Subcutaneous adipose tissue (tissue), 4 donors: ENCODE measurements around the gene SYT14. TPM values are rescaled to one million over a fixed set of nuclear protein-coding genes. Genes with fewer than 3 reads are reported as not detected.

Source experiments
- total RNA-seq, 4 donors: library from RNA; depleted of rRNA; stranded (reverse); fragments of >200 nt; gene quantifications; one replicate each; pipeline ENCODE4 v1.1.0, GENCODE V29; 2016
- TF ChIP-seq, protein P1 (sequence below): fragments of 450-650 bp; IDR thresholded peaks from one replicate; pipeline ENCODE4 v1.5.1; 2016; ENCODE audit warnings: low read depth, mild to moderate bottlenecking, control low read depth, antibody characterized with exemption, moderate library complexity

Gene SYT14
- total RNA-seq, 4 donors from 2014 or later = not detected

DNA sequence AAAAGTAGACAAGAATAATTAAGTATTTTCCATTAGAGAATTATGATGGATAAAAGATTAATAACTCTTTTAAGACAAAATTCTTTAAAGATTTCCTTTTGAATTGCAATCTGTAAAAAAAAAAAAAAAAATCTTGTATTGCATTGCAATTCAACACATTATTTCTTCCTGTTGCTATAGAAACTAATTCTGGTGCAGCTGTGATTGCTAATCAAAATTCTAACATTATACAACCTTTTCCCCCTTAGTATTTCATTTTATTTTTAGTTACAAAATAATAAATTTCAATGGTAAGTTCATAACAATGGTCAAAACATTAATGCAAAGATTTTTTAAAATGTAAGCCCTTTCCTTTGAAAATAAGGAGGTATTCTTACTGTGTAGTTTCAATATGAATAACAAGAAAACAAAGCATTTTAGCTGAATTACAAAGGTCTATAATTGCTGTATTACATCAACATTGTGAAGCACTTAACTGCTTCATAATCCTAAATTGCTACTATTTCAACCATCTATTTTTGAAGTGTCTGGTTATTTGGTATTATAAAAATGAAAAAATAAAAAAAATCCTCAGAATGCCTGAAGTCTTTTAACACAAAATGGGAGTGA is 135.0 kb downstream of the SYT14 start:
- TF ChIP-seq, protein P1, sequence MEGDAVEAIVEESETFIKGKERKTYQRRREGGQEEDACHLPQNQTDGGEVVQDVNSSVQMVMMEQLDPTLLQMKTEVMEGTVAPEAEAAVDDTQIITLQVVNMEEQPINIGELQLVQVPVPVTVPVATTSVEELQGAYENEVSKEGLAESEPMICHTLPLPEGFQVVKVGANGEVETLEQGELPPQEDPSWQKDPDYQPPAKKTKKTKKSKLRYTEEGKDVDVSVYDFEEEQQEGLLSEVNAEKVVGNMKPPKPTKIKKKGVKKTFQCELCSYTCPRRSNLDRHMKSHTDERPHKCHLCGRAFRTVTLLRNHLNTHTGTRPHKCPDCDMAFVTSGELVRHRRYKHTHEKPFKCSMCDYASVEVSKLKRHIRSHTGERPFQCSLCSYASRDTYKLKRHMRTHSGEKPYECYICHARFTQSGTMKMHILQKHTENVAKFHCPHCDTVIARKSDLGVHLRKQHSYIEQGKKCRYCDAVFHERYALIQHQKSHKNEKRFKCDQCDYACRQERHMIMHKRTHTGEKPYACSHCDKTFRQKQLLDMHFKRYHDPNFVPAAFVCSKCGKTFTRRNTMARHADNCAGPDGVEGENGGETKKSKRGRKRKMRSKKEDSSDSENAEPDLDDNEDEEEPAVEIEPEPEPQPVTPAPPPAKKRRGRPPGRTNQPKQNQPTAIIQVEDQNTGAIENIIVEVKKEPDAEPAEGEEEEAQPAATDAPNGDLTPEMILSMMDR = no peak

DNA sequence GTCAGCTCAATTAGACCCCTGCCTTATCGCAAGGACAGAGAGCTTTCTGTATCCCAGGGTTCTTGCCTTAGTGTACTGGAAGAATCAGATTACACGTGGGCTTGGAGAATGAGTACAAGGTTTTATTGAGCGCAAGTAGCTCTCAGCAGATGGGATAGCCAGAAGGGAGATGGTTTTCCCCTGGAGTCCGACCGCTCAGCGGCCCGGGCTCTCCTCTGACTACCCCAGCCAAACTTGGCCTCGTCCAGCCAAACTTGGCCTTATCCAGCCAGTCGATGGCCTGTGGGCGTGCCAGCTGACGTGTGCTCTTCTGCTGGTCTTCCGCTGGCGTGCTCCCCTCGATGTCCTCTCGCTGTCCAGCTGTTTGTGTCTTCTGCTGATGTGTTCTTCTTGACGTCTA is 136.9 kb downstream of the SYT14 start:
- TF ChIP-seq, protein P1 = no peak

DNA sequence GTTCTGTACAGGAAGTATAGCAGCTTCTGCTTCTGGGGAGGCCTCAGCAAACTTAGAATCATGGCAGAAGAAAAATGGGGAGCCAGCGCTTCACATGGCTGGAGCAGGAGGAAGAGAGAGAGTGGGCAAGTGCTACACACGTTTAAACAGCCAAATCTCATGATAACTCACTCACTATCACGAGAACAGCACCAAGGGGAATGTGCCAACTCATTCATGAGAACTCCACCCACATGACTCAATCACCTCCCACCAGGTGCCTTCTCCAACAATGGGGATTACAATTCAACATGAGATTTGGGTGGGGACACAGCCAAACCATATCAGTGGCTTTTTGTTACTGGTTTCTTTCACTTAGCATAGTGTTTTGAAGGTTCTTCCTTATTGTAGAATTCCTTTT is 138.6 kb downstream of the SYT14 start:
- TF ChIP-seq, protein P1 = no peak

DNA sequence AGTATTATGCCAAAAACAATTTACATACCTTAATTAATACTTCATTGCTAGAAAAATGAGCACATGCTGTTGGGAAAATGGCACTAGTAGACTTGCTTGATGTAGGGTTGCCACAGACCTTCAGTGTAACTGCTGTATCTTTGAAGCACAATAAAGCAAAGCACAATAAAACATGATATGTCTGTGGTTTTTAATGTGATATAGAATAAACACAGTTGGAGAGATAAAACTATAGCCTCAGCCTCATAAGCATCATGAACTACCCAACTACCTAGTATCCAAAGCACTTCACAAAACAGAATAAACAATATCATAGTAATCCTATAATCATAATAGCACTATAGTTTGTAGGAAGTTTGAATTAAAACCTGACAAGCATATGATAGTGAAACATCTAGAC is 143.5 kb downstream of the SYT14 start:
- TF ChIP-seq, protein P1 = no peak

DNA sequence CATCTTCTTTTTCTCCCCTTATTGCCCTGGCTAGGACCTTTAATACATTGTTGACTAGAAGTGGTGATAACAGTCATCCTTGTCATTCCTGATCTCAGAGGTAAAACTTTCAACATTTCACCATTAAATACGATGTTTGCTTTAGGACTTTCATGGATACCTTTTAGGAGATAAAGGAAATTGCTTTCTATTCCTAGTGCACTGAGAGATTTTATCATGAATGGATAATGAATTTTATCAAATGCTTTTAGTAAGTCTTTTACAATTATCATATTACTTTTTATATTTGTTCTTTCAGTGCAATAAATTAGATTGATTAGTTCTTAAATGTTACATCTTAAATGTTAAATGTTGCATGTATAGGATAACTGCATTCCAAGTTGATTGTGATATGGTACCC is 147.3 kb downstream of the SYT14 start:
- TF ChIP-seq, protein P1 = no peak

DNA sequence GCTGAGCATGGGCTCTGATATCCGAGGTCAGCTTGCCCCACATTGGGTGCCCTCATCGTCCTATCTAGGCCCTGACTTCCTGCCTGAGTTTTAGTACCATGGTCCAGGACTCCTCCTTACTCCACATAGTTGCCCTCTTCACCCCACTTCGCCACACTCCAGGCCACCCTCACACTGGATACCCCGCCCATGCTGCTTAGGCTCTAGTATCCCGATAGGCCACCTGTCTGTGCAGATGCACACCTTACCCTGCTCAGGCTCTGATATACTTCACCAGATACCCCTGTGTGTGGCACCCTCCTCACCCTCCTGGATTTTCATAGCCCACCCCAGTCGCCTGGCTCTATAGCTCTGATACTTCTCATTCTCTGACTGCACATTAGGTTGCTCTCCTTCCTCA is 149.0 kb downstream of the SYT14 start:
- TF ChIP-seq, protein P1 = no peak

DNA sequence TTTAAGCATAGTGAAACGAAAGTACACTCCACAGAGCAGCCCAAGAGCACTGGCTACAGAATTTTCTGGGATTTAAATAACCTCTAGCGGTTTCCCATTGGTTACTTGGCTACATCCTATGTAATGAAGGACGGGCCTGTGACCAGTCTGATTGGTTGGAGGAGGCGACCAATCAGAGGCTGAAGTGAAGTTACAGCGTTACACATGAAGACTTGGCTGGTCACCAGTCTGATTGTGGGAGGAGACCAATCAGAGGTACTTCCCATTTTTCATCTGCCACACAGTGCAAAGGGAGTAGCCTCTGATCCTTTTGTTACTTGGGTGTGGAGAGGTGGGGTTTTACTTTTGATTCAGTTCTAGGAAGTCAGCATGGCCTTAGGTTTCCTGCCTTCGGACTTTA is 151.8 kb downstream of the SYT14 start:
- TF ChIP-seq, protein P1 = no peak
